Kidney (tissue), 14 donors: Measurements from ENCODE around the gene MYRIP. TPM values are rescaled to one million over a fixed set of nuclear protein-coding genes. Genes with fewer than 3 reads are reported as not detected.
A peak's percentile ranks its signal among the peaks of the same experiment; 100 is the strongest.

ENCODE experiments used
- DNase-seq, 5 donors: peaks; one replicate each; pipeline ENCODE4 v3.0.0-alpha.2; 2013 to 2020
- FAIRE-seq: peaks from 2 replicates; lab custom pipeline; 2012; peaks lifted over from hg19 to GRCh38; lab: Jason Lieb, UNC
- H3K27ac ChIP-seq, 2 donors: one replicate each; pipeline ENCODE4 v1.7.0; 2013; ENCODE audit warnings: low read depth in 2 of 2, low read length in 2 of 2, inconsistent platforms in 1 of 2
- H3K27me3 ChIP-seq: one replicate; pipeline ENCODE4 v1.7.1; 2013; ENCODE audit warnings: low read length, inconsistent platforms; ENCODE audit not compliant: control insufficient read depth, insufficient read depth
- H3K36me3 ChIP-seq, 3 donors: one replicate each; pipeline versions ENCODE4 v1.7.0 to v1.7.1; 2013; ENCODE audit warnings: low read length in 3 of 3, control low read depth in 1 of 3, inconsistent platforms in 1 of 3; ENCODE audit not compliant: insufficient read depth in 3 of 3, control insufficient read depth in 2 of 3
- H3K4me1 ChIP-seq, 3 donors: one replicate each; pipeline versions ENCODE4 v1.7.0 to v1.7.1; 2013; ENCODE audit warnings: low read length in 3 of 3, inconsistent platforms in 1 of 3, low read depth in 1 of 3; ENCODE audit not compliant: control insufficient read depth in 2 of 3, insufficient read depth in 2 of 3
- H3K4me3 ChIP-seq, 3 donors: one replicate each; pipeline versions ENCODE4 v1.7.0 to v1.8.1; 2013; ENCODE audit warnings: low read length in 3 of 3, control low read depth in 1 of 3, inconsistent platforms in 1 of 3
- H3K9ac ChIP-seq, 3 donors: one replicate each; pipeline versions ENCODE4 v1.7.0 to v1.7.1; 2013; ENCODE audit warnings: low read length in 3 of 3, control low read depth in 1 of 3, inconsistent platforms in 1 of 3
- H3K9me3 ChIP-seq, 3 donors: one replicate each; pipeline versions ENCODE4 v1.7.0 to v1.7.1; 2013; ENCODE audit warnings: low read length in 3 of 3, control low read depth in 1 of 3, inconsistent platforms in 1 of 3; ENCODE audit not compliant: control insufficient read depth in 2 of 3, insufficient read depth in 1 of 3
- intact Hi-C: fragments of 100-400 bp; cut with DNase I; formaldehyde crosslinking; loops from one replicate; pipeline ENCODE4 v1.11.1; 2022
- polyA plus RNA-seq: library from polyadenylated mRNA; stranded (reverse); fragments of 350-450 nt; fragmentation: Illumina TruSeq; extraction: RNeasy Lipid Tissue Mini Kit (QIAGEN cat#74804); gene quantifications from one replicate; pipeline ENCODE4 v1.2.3, GENCODE V29; 2014; ENCODE audit warnings: low read depth, low replicate concordance; ENCODE audit not compliant: insufficient read depth
- total RNA-seq: library from RNA; stranded (reverse); fragmentation: NEBNext Ultra II Directional; extraction: Animal tissue kit (Norgen Biotek cat#: 25700); gene quantifications from one replicate; pipeline ENCODE4 v1.2.1, GENCODE V29; 2021
- TF ChIP-seq, protein P1 (sequence below): IDR thresholded peaks from 3 replicates; pipeline ENCODE4 v1.5.1; 2012; ENCODE audit warnings: mild to moderate bottlenecking, moderate library complexity, borderline replicate concordance; ENCODE audit not compliant: insufficient read depth; ENCODE audit errors: extremely low read depth
- donor health status: control.
- donor health status: control.
- donor health status: control.
- donor health status: control.
- donor health status: control.
- donor health status: DM: yes; HTN: yes; CAD: no.
- donor health status: Normal renal cell carcinoma (clear cell type).

The MYRIP gene
- total and polyA plus RNA-seq, 2 donors from 2014 or later, result 0.92 to 6.6 TPM

DNA sequence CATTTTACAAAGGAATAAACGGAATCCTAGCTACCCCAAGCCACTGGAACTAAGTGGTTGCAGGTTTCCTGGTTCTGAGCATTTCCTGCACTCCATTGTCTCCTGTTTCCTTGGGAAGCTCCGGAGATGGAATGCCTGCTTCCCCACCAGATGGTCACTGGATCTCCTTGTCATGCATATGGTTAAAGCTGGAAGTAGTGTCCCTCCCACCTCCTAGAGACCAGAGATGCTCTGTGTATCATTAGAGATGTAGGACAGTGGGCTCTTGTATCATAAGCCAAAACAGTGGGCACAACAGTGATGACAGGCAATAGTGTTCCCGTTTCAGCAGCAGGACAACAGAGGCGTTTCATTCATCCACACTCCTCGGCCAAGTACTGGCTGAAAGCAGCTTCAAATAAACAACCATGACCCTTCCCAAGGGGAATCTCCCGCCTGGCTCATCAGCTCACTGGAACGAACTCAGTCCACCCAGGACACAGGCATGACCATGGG, 363.9 kb downstream of the MYRIP start:
- FAIRE-seq, result no peak

GRCh38 chr3:40178012-40178594, 368.7 kb downstream of the MYRIP start:
- intact Hi-C loops, result loop anchor here (10.0 kb wide), 1 partner anchor 473 kb away; no protein-coding TSS in a partner anchor
- TF ChIP-seq, protein P1, sequence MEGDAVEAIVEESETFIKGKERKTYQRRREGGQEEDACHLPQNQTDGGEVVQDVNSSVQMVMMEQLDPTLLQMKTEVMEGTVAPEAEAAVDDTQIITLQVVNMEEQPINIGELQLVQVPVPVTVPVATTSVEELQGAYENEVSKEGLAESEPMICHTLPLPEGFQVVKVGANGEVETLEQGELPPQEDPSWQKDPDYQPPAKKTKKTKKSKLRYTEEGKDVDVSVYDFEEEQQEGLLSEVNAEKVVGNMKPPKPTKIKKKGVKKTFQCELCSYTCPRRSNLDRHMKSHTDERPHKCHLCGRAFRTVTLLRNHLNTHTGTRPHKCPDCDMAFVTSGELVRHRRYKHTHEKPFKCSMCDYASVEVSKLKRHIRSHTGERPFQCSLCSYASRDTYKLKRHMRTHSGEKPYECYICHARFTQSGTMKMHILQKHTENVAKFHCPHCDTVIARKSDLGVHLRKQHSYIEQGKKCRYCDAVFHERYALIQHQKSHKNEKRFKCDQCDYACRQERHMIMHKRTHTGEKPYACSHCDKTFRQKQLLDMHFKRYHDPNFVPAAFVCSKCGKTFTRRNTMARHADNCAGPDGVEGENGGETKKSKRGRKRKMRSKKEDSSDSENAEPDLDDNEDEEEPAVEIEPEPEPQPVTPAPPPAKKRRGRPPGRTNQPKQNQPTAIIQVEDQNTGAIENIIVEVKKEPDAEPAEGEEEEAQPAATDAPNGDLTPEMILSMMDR, result no peak
- FAIRE-seq (no peak), DNase-seq (no peak)
- Histone ChIP-seq H3K9me3 (no peaks in the 10 kb centered on the region), H3K27ac (no peak overlapping the region), H3K4me3 (no peak overlapping the region), H3K27me3 (no peaks in the 10 kb centered on the region), H3K9ac (no peak overlapping the region), H3K4me1 (peaks cover 0 to 2% (median 0%) of the 10 kb centered on the region in 3 donors), H3K36me3 (no peaks in the 10 kb centered on the region)

More for the DNA sequence above, 363.9 kb downstream of the MYRIP start:
- intact Hi-C loops, result loop anchor here (10.0 kb wide), 1 partner anchor 468 kb away; no protein-coding TSS in a partner anchor
- Histone ChIP-seq H3K27me3 (no peaks in the 10 kb centered on the region), H3K27ac (no peak overlapping the region), H3K9me3 (no peaks in the 10 kb centered on the region), H3K9ac (no peak overlapping the region), H3K4me3 (no peak overlapping the region), H3K4me1 (no peaks in the 10 kb centered on the region), H3K36me3 (no peaks in the 10 kb centered on the region)
- TF ChIP-seq, protein P1, result no peak
- DNase-seq, result peak in 1 of 5 donors; percentile 6

- TF ChIP-seq, protein P1, result peak; percentile 76
- no peak overlapping the region for H3K27ac ChIP-seq
- intact Hi-C loops, result loop anchor here (10.0 kb wide), 1 partner anchor 474 kb away; no protein-coding TSS in a partner anchor
- H3K4me1 ChIP-seq, result peaks cover 0 to 2% (median 0%) of the 10 kb centered on the region in 3 donors
- H3K27me3 ChIP-seq, result no peaks in the 10 kb centered on the region
- H3K9me3 ChIP-seq, result no peaks in the 10 kb centered on the region
- no peaks in the 10 kb centered on the region for H3K36me3 ChIP-seq
- no peak for FAIRE-seq
- H3K4me3 ChIP-seq, result no peak overlapping the region
- no peak overlapping the region for H3K9ac ChIP-seq
- peak in 4 of 5 donors; percentile 77 to 89 (median 80) for DNase-seq
These were observed 369.6 kb downstream of the MYRIP start for GRCh38 chr3:40179016-40179415.
